VCaP (cell line): ENCODE measurements around the gene SPATA45.
"Not testable (repeated sequence)": the region's sequence is repeated elsewhere in the genome, so short reads cannot be mapped to it uniquely, and the experiment has no call there.

Experiments used
- H3K27ac ChIP-seq: fragments of 450-650 bp; 2 replicates; pipeline ENCODE4 v1.5.1; 2017
- CTCF ChIP-seq: fragments of 450-650 bp; conservative IDR thresholded peaks from 2 replicates; pipeline ENCODE4 v1.5.1; 2017; ENCODE audit warnings: mild to moderate bottlenecking, moderate library complexity

The SPATA45 gene

GRCh38 chr1:212856755-212857154, 9.3 kb upstream of the SPATA45 start:
- H3K27ac ChIP-seq, result peak overlapping the region; percentile 86
- no peak for TF ChIP-seq CTCF

- H3K27ac ChIP-seq, result no peak overlapping the region
- TF ChIP-seq CTCF, result no peak
Observed at GRCh38 chr1:212853658-212854057, 6.2 kb upstream of the SPATA45 start.

- no peak overlapping the region for H3K27ac ChIP-seq
- TF ChIP-seq CTCF, result no peak
Observed at GRCh38 chr1:212852105-212852688, 4.7 kb upstream of the SPATA45 start.

- H3K27ac ChIP-seq, result peak overlapping the region; percentile 45; the same call in 1 of the 2 replicates
Observed at GRCh38 chr1:212844521-212844920, 2.9 kb downstream of the SPATA45 start.

GRCh38 chr1:212838145-212838544, 9.3 kb downstream of the SPATA45 start:
- no peak overlapping the region for H3K27ac ChIP-seq
- TF ChIP-seq CTCF, result no peak

GRCh38 chr1:212833211-212834207, 13.9 kb downstream of the SPATA45 start:
- H3K27ac ChIP-seq, result not testable (repeated sequence)

GRCh38 chr1:212828395-212828794, 19.1 kb downstream of the SPATA45 start:
- TF ChIP-seq CTCF, result no peak
- H3K27ac ChIP-seq, result no peak overlapping the region

GRCh38 chr1:212827831-212828278, 19.6 kb downstream of the SPATA45 start:
- no peak for TF ChIP-seq CTCF
- H3K27ac ChIP-seq, result no peak overlapping the region
